Skin epidermis (tissue), 12 donors: ENCODE data around the gene CLIP2.
A peak's percentile ranks its signal among the peaks of the same experiment; 100 is the strongest.
"Not testable (repeated sequence)": the region's sequence is repeated elsewhere in the genome, so short reads cannot be mapped to it uniquely, and the experiment has no call there.

Experiments used
- H3K27ac ChIP-seq, 21 experiments: fragments of 200-600 bp; sonication (generic) in 11 of 21; one replicate each; pipeline ENCODE4 v1.5.0; 2020; ENCODE audit warnings: mild to moderate bottlenecking in 3 of 21, inconsistent platforms in 2 of 21, moderate library complexity in 2 of 21
- H3K4me3 ChIP-seq, 7 experiments: fragments of 200-600 bp; sonication (generic) in 2 of 7; one replicate each; pipeline ENCODE4 v1.5.0; 2020; ENCODE audit warnings: inconsistent platforms in 2 of 7, mild to moderate bottlenecking in 2 of 7, moderate library complexity in 1 of 7

Gene CLIP2

DNA sequence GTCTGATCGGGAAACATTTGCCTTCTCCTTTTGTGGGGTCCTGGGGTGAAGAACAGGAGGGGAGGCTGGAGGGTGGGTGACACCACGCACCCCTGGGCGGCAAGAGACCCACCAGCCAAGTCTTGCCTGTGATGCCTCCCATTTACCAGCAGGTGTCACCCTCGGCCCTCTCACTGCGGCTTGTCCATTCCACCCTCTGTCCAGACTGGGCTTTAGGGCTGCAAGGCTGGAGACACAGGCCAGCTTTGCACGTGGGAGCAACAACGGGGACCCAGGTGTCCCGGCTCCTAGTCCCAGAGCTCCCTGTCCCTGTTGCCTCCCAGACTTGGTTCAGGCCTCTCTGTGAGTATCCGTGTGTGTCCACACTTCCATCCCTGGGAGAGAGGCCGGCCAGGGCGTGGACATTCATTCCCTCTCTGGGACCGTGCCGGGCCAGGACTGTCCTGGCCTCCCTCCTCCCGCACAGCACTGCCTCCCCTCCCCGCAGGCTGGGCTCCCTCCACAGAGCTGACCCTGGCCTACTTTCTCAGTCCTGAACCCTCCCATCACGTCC is 128.3 kb downstream of the CLIP2 start:
- Histone ChIP-seq H3K27ac (peak overlapping the region in 1 of 21 experiments; percentile 47), H3K4me3 (no peak overlapping the region)

GRCh38 chr7:74418076-74418475 is 128.9 kb downstream of the CLIP2 start:
- Histone ChIP-seq H3K4me3 (no peak overlapping the region), H3K27ac (peak overlapping the region in 1 of 21 experiments; percentile 47)

DNA sequence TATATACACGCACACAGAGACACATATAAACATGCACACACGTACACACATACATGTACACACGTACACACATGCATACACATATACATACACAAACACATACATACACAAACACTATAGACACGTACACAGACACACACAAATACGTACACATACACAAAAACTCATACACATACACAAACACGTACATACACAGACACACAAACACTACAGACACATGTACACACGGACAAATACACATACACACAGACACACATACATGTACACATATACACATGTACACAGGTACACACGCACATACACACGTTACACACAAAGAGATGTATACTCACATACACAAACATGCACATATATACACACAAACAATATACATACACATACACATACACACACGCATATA is 129.3 kb downstream of the CLIP2 start:
- no peak overlapping the region for H3K4me3 ChIP-seq
- H3K27ac ChIP-seq: no peak overlapping the region

DNA sequence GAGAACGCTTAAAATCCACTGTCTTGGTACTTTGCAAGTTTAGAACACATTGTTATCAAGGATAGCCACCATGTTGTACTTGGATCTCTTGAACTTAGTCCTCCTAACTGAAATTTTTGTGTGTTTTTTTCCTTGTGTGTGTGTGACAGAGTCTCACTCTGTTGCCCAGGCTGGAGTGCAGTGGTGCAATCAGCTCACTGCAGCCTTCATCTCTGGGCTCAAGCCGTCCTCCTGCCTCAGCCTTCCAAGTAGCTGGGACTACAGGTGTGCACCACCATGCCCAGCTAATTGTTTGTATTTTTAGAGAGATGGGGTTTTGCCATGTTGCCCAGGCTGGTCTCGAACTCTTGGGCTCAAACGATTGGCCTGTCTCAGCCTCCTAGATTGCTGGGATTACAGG is 130.0 kb downstream of the CLIP2 start:
- not testable (repeated sequence) for H3K4me3 ChIP-seq

GRCh38 chr7:74420006-74420405 is 130.8 kb downstream of the CLIP2 start:
- no peak overlapping the region for H3K27ac ChIP-seq
- no peak overlapping the region for H3K4me3 ChIP-seq

More for the DNA sequence above, 130.0 kb downstream of the CLIP2 start:
- not testable (repeated sequence) for H3K27ac ChIP-seq

DNA sequence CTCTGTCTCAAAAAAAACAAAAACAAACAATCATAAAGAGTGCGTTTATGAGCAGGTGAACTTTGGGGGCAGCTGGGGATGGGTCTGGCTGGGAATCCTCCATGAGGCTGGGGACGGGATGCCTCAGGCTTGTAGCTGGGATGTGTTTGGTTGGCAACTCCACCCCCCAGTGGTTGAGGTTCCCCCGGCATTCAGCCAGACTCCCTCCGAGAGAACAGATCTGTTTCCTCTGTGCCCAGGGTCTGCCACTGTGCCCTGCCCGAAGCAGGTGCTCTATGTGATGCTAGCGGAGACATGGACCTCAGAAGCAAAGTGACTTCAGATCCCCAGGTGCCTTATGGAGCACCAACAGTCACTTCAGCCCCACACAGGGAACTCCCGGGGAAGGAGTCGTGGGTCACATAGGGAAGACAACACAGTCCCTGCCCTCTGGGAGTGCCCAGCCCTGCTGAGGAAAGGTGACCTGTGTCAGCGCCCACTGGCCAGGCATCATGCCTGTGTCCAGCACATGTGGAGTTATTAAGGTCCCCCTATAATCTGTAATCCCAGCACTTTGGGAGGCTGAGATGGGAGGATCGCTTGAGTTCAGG is 135.2 kb downstream of the CLIP2 start:
- Histone ChIP-seq H3K4me3 (no peak overlapping the region), H3K27ac (no peak overlapping the region)

DNA sequence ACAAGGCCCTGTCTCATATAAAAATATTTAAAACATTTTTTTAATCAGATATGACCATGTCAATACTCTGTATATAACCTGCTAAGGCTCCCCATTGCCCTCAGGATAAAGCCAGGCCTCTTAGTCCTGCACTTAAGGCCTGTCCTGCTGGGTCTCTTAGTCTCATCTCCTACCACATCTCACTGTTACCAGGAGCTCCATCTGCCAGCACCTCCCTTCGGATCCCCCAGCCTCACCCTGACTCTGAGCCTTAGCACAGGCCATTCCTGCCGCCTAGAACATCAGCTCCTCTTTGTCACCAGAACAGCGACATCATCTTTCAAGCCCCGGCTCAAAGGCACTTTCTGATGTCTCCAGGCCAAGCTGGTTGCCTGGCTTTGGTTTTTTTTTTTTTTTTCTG is 138.8 kb downstream of the CLIP2 start:
- no peak overlapping the region for H3K27ac ChIP-seq
- no peak overlapping the region for H3K4me3 ChIP-seq

GRCh38 chr7:74429153-74429747 is 140.0 kb downstream of the CLIP2 start:
- Histone ChIP-seq H3K4me3 (no peak overlapping the region), H3K27ac (no peak overlapping the region)

- not testable (repeated sequence) for H3K4me3 ChIP-seq
- peak overlapping the region in 1 of 21 experiments; percentile 13 for H3K27ac ChIP-seq
Measured at GRCh38 chr7:74430409-74430808, 141.2 kb downstream of the CLIP2 start.

DNA sequence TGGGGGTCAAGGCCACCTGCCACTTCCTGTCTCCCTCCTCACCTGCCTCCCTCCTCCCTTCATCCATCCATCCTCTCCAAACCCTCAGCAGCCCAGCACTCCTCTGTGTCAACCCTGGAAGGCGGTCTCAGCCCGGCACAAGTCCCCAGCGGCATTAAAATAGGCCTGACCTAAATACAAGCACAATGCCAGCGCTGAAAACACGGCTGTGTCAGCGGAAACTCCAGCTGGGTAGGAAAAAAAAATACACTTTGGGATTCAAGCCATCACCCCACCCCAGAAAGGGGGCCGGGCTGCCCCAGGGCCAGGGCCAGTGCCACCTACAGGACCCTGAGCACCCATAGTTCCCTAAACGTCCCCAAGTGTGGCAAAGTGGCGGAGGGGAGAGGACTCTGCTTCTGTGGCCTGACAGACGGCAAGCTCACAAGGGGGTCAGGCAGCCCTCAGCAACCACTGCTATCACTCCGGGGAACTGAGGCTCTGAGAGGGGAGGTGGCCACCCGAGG is 141.8 kb downstream of the CLIP2 start:
- peak overlapping the region in 6 of 21 experiments; percentile 9 to 56 (median 16) for H3K27ac ChIP-seq

DNA sequence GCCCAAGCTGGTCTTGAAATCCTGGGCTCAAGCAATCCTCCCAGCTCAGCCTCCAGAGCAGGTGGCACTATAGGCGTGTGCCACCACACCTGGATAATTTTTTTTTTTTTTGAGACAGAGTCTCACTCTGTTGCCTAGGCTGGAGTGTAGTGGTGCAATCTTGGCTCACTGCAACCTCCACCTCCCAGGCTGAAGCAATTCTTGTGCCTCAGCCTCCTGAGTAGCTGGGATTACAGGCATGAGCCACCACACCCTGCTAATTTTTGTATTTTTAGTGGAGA is 148.0 kb downstream of the CLIP2 start:
- H3K27ac ChIP-seq, H3K4me3 ChIP-seq: not testable (repeated sequence)

More for the DNA sequence above, 141.8 kb downstream of the CLIP2 start:
- H3K4me3 ChIP-seq: no peak overlapping the region

DNA sequence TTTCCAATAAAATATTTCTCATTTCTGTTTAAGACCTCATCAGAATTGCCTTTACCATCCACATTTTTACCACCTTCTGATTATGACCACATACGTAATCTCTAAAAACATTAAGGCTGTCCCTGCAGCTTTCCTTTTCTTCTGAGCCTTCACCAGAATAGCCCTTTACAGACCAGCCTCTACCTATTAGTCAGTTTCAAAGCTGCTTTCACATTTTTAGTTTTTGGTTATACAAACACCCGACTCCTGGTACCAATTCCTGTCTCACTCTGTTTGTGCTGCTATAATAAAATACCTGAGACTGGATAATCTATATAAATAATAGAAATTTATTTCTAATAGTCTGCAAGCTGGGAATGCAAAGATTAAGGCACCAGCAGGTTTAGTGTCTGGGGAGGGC is 149.1 kb downstream of the CLIP2 start:
- Histone ChIP-seq H3K4me3 (no peak overlapping the region), H3K27ac (no peak overlapping the region)

DNA sequence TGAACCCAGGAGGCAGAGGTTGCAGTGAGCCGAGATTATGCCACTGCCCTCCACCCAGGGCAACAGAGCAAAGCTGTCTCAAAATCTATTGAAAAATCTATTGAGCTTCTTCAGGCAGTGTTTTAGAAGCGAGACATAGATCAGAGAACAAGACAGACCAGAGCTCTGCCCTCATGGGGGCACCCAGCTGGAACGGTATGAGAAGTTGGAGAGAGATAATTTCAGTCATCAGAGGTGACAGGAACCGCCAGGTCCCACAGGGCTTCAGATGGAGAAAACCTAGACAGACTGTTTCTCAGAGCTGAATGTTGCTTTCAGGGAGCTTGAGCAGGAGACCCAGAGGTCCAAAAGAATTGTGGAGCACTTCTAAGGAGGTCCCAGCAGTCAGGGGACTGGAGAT is 150.3 kb downstream of the CLIP2 start:
- no peak overlapping the region for H3K27ac ChIP-seq
- no peak overlapping the region for H3K4me3 ChIP-seq

DNA sequence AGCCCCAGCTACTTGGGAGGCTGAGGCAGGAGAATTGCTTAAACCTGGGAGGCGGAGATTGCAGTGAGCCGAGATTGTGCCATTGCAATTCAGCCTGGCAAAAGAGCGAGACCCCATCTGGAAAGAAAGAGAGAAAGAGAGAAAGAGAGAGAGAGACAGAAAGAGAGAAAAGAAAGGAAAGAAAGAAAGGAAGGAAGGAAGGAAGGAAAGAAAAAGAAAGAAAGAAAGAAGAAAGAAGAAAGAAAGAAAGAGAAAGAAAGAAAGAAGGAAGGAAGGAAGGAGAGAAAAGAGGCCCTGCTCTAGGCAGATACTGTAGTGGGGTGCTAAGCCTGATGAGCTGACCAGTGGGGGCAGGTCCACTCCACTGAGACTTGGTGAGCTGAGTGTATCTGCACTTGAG is 150.9 kb downstream of the CLIP2 start:
- not testable (repeated sequence) for H3K4me3 ChIP-seq, H3K27ac ChIP-seq

DNA sequence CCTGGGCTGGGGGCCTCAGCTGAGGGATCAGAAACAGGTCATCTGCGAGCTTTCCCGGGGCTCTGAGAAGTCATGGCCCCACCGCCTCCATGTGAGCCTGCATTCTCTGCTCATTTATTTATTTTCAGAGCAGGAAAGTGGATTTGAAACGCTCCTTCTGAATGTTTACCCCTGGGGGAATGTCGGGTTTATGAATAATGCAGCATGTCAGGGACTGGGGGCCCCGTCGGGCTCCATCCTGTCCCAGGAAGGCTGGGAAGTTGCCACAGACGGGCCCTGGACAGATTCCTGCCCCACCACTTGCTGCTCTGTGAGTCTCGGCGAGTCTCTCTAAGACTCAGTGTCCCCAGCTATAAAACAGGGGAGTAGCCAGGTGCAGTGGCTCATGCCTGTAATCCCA is 152.6 kb downstream of the CLIP2 start:
- H3K27ac ChIP-seq: peak overlapping the region in 1 of 21 experiments; percentile 44
- no peak overlapping the region for H3K4me3 ChIP-seq

- Histone ChIP-seq H3K27ac (no peak overlapping the region), H3K4me3 (no peak overlapping the region)
Measured at GRCh38 chr7:74443543-74444247, 154.5 kb downstream of the CLIP2 start.

GRCh38 chr7:74449144-74449543 is 159.9 kb downstream of the CLIP2 start:
- H3K4me3 ChIP-seq: no peak overlapping the region
- no peak overlapping the region for H3K27ac ChIP-seq

DNA sequence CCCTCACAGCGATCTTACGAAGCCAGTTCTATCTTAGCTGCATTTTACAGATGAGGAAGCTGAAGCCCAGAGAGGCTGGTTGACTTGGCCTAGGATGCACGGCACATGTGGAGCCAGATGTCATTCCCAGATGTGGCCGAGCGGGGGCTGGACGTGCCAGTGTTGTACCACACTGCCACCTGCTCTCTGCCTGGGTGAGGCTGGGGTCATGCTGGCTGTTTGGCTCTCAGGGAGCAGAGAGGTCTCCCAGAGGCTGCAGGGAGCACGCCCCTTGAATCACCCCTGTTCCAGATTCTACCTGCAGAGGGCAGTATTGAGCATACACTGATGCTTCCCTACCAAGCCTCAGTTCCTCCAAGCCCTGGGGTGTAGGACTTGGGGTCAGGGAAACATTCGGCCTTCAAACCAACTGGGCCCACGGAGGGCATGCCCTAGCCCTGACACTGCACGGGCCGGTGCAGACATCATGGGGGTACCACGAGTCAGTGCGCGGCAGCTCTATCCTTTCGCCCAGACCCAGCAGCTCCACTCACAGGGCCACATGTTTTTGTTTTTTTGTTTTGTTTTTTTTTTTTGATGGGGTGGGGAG is 160.7 kb downstream of the CLIP2 start:
- Histone ChIP-seq H3K27ac (no peak overlapping the region), H3K4me3 (no peak overlapping the region)

- peak overlapping the region in 20 of 21 experiments; percentile 69 to 97 (median 88) for H3K27ac ChIP-seq
- H3K4me3 ChIP-seq: peak overlapping the region; percentile 58 to 80 (median 69)
Measured at GRCh38 chr7:74452748-74453321, 163.6 kb downstream of the CLIP2 start.

DNA sequence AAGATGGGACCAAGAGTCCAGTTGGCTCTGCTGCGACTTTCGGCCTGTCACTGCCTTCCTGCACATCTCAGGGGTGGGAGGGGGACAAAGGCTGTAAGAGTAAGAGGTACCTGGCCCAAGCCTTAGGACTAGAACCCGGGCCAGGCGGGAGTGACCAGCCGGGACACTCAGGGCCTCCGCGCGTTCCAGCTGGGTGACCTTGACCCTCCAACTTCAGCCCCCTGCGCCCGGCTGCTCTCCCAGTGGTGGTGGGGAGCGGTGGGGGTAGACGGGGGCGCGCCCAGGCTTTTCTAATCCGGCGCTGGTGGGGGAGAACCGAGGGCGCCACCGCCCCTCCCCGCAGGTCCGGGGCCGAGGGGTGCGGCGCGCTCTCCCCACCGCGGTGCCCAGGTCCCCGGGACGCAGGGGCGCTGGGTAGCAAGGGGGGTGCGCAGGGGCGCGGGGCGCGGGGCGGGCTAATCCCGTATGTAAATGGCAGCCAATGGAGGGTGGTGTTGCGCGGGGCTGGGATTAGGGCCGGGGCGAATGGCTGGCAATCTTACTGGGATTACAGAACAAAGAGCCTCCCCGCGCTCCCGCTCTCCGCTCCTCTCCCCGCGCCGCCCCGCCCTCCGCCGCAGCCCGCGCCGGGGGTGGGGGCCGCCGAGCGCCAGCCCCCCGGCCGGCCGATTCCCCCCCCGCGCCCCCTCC is 164.3 kb downstream of the CLIP2 start, which contains the start of gene GTF2IRD1:
Gene GTF2IRD1 (plus strand): TSS at position 585 of the 690 bp plus-strand sequence. CDS start 54,175 bp downstream, outside the sequence.
- Histone ChIP-seq H3K27ac (peak within 1 kb of the TSS; percentile 41 to 97 (median 88)), H3K4me3 (peak within 1 kb of the TSS; percentile 58 to 80 (median 69))
